Neural cell (in vitro differentiated cells): Measurements from ENCODE around the gene SNAI1.

Experiments
- EP300 ChIP-seq: fragments of 450-650 bp; conservative IDR thresholded peaks from 2 replicates; pipeline ENCODE4 v1.6.1; 2014; ENCODE audit warnings: antibody characterized with exemption, mild to moderate bottlenecking, moderate library complexity; ENCODE audit not compliant: poor library complexity, severe bottlenecking
- TAF1 ChIP-seq: IDR thresholded peaks from 2 replicates; pipeline ENCODE4 v1.6.1; 2012; ENCODE audit warnings: low read depth
- TF ChIP-seq, protein P1 (sequence below): fragments of 450-650 bp; IDR thresholded peaks from 2 replicates; pipeline ENCODE4 v1.5.1; 2014; ENCODE audit warnings: antibody characterized with exemption, mild to moderate bottlenecking, moderate library complexity; ENCODE audit not compliant: poor library complexity, severe bottlenecking
- TF ChIP-seq, protein P2 (sequence below): IDR thresholded peaks from 2 replicates; pipeline ENCODE4 v1.6.1; 2012; ENCODE audit warnings: borderline replicate concordance

DNA sequence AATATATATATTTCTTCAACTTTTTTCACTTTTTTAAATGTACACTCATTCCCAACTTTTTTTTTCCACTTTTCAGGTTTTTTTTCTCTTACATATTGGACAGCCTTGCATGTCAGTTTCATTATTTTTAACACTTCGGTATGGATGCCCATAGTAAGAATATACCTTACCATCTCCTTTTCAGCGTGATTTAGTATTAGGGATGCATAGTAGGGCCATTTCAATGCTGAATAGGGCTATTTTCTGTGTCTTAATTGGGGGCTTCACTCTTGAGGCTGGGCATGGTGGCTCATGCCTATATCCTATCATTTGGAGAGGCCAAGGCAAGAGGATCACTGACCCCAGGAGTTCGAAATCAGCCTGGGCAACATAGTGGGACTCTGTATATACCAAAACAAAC lies 39.8 kb upstream of the SNAI1 start:
- TF ChIP-seq, protein P1, sequence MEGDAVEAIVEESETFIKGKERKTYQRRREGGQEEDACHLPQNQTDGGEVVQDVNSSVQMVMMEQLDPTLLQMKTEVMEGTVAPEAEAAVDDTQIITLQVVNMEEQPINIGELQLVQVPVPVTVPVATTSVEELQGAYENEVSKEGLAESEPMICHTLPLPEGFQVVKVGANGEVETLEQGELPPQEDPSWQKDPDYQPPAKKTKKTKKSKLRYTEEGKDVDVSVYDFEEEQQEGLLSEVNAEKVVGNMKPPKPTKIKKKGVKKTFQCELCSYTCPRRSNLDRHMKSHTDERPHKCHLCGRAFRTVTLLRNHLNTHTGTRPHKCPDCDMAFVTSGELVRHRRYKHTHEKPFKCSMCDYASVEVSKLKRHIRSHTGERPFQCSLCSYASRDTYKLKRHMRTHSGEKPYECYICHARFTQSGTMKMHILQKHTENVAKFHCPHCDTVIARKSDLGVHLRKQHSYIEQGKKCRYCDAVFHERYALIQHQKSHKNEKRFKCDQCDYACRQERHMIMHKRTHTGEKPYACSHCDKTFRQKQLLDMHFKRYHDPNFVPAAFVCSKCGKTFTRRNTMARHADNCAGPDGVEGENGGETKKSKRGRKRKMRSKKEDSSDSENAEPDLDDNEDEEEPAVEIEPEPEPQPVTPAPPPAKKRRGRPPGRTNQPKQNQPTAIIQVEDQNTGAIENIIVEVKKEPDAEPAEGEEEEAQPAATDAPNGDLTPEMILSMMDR = no peak
- TF ChIP-seq EP300 (no peak), TAF1 (no peak)
- TF ChIP-seq, protein P2, sequence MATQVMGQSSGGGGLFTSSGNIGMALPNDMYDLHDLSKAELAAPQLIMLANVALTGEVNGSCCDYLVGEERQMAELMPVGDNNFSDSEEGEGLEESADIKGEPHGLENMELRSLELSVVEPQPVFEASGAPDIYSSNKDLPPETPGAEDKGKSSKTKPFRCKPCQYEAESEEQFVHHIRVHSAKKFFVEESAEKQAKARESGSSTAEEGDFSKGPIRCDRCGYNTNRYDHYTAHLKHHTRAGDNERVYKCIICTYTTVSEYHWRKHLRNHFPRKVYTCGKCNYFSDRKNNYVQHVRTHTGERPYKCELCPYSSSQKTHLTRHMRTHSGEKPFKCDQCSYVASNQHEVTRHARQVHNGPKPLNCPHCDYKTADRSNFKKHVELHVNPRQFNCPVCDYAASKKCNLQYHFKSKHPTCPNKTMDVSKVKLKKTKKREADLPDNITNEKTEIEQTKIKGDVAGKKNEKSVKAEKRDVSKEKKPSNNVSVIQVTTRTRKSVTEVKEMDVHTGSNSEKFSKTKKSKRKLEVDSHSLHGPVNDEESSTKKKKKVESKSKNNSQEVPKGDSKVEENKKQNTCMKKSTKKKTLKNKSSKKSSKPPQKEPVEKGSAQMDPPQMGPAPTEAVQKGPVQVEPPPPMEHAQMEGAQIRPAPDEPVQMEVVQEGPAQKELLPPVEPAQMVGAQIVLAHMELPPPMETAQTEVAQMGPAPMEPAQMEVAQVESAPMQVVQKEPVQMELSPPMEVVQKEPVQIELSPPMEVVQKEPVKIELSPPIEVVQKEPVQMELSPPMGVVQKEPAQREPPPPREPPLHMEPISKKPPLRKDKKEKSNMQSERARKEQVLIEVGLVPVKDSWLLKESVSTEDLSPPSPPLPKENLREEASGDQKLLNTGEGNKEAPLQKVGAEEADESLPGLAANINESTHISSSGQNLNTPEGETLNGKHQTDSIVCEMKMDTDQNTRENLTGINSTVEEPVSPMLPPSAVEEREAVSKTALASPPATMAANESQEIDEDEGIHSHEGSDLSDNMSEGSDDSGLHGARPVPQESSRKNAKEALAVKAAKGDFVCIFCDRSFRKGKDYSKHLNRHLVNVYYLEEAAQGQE = no peak
